GM13976 (cell line): ENCODE data around the gene SYT1.

Source experiments
- DNase-seq: peaks from one replicate; pipeline ENCODE4 v3.0.0; 2012; ENCODE audit warnings: low spot score
- in situ Hi-C: fragments of 300-500 bp; cut with MboI; formaldehyde crosslinking; loops from one replicate; pipeline ENCODE4 v1.12.0; 2022; ENCODE audit warnings: low sequenced_read_pairs, mixed read lengths, inconsistent platforms; ENCODE audit not compliant: unreplicated experiment
- TF ChIP-seq, protein P1 (sequence below): IDR thresholded peaks from 2 replicates; pipeline ENCODE4 v1.5.1; 2012; ENCODE audit warnings: borderline replicate concordance, mild to moderate bottlenecking; ENCODE audit not compliant: insufficient read depth; ENCODE audit errors: extremely low read depth, missing control alignments, control extremely low read depth

SYT1 gene

GRCh38 chr12:79309039-79309438 lies 444.5 kb downstream of the SYT1 start:
- TF ChIP-seq, protein P1, sequence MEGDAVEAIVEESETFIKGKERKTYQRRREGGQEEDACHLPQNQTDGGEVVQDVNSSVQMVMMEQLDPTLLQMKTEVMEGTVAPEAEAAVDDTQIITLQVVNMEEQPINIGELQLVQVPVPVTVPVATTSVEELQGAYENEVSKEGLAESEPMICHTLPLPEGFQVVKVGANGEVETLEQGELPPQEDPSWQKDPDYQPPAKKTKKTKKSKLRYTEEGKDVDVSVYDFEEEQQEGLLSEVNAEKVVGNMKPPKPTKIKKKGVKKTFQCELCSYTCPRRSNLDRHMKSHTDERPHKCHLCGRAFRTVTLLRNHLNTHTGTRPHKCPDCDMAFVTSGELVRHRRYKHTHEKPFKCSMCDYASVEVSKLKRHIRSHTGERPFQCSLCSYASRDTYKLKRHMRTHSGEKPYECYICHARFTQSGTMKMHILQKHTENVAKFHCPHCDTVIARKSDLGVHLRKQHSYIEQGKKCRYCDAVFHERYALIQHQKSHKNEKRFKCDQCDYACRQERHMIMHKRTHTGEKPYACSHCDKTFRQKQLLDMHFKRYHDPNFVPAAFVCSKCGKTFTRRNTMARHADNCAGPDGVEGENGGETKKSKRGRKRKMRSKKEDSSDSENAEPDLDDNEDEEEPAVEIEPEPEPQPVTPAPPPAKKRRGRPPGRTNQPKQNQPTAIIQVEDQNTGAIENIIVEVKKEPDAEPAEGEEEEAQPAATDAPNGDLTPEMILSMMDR = no peak
- DNase-seq = no peak
- in situ Hi-C loops = no loop called here

DNA sequence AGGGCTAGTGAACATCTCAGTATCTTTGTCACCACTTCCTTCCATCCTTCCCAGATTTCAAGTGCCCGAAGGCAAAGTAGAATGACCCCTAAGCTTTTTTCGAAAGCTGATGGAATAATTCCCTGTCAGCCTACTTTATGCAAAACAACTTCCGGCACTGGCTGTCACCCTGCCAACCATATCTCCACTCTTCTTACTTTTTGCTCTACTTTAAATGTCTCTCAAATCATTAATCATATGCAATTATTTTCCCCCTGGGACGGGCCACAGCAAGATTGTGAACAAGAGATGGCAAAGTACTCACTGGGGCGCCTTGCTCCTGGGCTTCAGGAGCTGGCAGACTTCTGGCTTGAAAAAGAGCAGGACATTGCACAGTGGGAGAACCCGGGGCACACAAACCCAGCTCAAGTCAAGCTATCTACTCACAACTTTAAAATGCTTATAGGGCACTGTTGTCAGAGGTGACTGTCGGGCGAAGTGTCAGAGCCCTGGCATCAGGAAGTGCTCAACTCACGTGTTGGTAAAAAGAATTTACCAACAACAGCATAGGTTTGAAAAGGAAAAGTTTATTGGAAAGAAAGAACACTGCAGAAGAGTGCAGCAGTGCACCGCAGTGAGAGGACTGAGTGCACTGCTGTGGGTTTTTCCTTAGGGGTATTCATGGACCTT lies 452.7 kb downstream of the SYT1 start:
- no peak for DNase-seq
- in situ Hi-C loops = no loop called here
- TF ChIP-seq, protein P1 = no peak

- TF ChIP-seq, protein P1 = no peak
- DNase-seq = no peak
- in situ Hi-C loops = no loop called here
Measured at GRCh38 chr12:79322905-79323304, 458.3 kb downstream of the SYT1 start.

DNA sequence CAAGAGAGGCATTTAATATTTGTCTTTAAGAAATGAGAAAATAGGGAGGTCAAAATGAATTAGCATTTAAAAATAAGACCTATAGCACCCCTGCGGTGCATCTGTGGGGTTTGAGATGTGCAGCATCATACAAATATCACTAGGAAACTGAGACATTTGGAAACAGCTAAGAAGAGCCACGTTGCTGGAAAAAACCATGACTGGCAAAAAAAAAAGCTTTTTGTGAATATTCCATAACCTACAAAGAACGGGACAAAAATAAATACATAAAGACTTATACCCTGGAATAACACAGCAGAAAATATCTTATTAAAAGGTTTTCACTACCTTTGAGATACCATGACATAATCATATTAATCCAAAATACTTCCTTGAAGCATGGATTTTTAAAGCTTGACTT lies 460.0 kb downstream of the SYT1 start:
- no peak for DNase-seq
- in situ Hi-C loops = no loop called here
- TF ChIP-seq, protein P1 = no peak

DNA sequence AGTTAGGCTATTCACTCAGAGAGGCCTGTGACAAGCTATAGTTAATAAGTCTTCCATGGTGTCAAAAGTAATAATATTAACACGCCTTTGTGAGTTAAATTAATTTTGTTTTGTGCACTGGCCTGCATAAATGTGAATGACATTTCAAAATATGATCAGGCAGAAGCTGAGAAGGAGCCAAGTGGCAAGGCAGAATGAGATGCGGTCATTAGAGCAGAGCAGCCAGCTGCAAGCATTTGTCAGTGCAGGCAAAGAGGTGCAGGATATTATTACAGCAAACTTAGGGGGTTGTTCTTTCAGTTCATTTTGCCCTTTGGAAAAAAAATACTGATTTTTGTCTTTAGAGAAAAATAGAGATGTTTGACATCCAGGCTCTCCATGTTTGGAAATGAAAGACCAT lies 461.6 kb downstream of the SYT1 start:
- no peak for DNase-seq
- in situ Hi-C loops = no loop called here
- TF ChIP-seq, protein P1 = no peak

DNA sequence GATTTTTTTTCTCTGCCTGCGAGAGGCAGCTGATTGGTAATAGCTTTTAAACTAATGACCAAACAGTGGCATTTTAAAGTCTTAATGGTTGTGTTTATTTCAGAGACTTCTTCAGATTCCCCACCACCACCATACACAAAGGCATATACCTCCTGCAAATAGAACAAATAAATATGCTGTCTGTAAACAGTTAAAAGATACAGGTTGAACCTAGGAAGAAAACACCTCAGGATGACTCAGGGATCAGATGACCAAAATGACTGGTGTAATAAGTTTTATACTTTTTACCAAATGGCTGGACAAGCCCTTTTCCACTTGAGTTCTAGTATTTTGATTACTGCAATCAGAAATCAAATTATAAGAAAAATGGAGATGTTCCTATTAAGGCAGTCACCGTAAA lies 462.1 kb downstream of the SYT1 start:
- in situ Hi-C loops = no loop called here
- TF ChIP-seq, protein P1 = no peak
- no peak for DNase-seq
